Gastroesophageal sphincter (tissue), 4 donors: ENCODE results near the gene RNPEP. TPM values are rescaled to one million over a fixed set of nuclear protein-coding genes. Genes with fewer than 3 reads are reported as not detected.

Source experiments
- ATAC-seq: fragments of 150-250 bp; one replicate; pipeline ENCODE4 v1.9.1; 2016; ENCODE audit warnings: mild to moderate bottlenecking, moderate library complexity
- H3K27ac ChIP-seq, 4 donors: fragments of 200-600 bp; sonication (generic) in 3 of 4; 1 replicate in 3 of 4; 2 replicates in 1 of 4; pipeline ENCODE4 v1.5.1; 2016 to 2019
- H3K27me3 ChIP-seq: fragments of 200-600 bp; sonication (generic); one replicate; pipeline ENCODE4 v1.5.1; 2019
- H3K36me3 ChIP-seq, 2 donors: fragments of 200-600 bp; sonication (generic); one replicate each; pipeline ENCODE4 v1.5.1; 2019; ENCODE audit warnings: control low read depth in 1 of 2
- H3K4me1 ChIP-seq, 3 donors: fragments of 200-600 bp; sonication (generic); 1 replicate in 2 of 3; 2 replicates in 1 of 3; pipeline ENCODE4 v1.5.1; 2016 to 2019; ENCODE audit warnings: control low read depth in 2 of 3
- H3K4me3 ChIP-seq, 2 donors: fragments of 200-600 bp; sonication (generic); one replicate each; pipeline ENCODE4 v1.5.1; 2019; ENCODE audit warnings: mild to moderate bottlenecking in 1 of 2, moderate library complexity in 1 of 2
- H3K9me3 ChIP-seq, 3 donors: fragments of 200-600 bp; sonication (generic); one replicate each; pipeline ENCODE4 v1.5.1; 2017 to 2019; ENCODE audit warnings: control low read depth in 2 of 3
- CTCF ChIP-seq, 4 experiments: fragments of 200-600 bp in 2 of 4; fragments of 450-650 bp in 2 of 4; sonication (generic) in 1 of 4; IDR thresholded peaks; one replicate each; pipeline ENCODE4 v1.5.1; 2017 to 2019; ENCODE audit warnings: antibody characterized with exemption in 4 of 4, mild to moderate bottlenecking in 2 of 4, moderate library complexity in 2 of 4
- EP300 ChIP-seq: sonication (generic); formaldehyde crosslinking; IDR thresholded peaks from one replicate; pipeline ENCODE4 v1.6.1; 2017; ENCODE audit warnings: antibody characterized with exemption, mild to moderate bottlenecking
- POLR2A ChIP-seq, 2 donors: fragments of 450-650 bp; IDR thresholded peaks; one replicate each; pipeline ENCODE4 v1.6.1; 2017; ENCODE audit warnings: antibody characterized with exemption in 2 of 2, mild to moderate bottlenecking in 2 of 2, moderate library complexity in 1 of 2
- POLR2AphosphoS5 ChIP-seq: sonication (generic); formaldehyde crosslinking; IDR thresholded peaks from one replicate; pipeline ENCODE4 v1.6.1; 2017; ENCODE audit warnings: antibody characterized with exemption
- WGBS, 2 donors: methylation state at CpG; one replicate each; pipeline ENCODE4 v1.1.5; 2018; ENCODE audit warnings: low coverage in 1 of 2; 5-methylcytosine and 5-hydroxymethylcytosine counted together
- total RNA-seq, 4 donors: library from RNA; depleted of rRNA; stranded (reverse); fragments of >200 nt; gene quantifications; one replicate each; pipeline ENCODE4 v1.1.0, GENCODE V29; 2016

RNPEP gene
- total RNA-seq, 4 donors from 2014 or later = 23.0 to 40.0 (median 34.7) TPM

- Histone ChIP-seq H3K36me3 (peaks cover 0 to 10% of the 10 kb centered on the region in 2 donors), H3K9me3 (no peaks in the 10 kb centered on the region), H3K27me3 (peaks cover 2% of the 10 kb centered on the region), H3K4me3 (no peak overlapping the region), H3K4me1 (peaks cover 0 to 6% (median 0%) of the 10 kb centered on the region in 3 donors), H3K27ac (no peak overlapping the region)
- ATAC-seq = no peak
- TF ChIP-seq CTCF (IDR thresholded peaks at IDR 0.05) (no peak), POLR2AphosphoS5 (no peak), POLR2A (IDR thresholded peaks at IDR 0.05) (no peak), EP300 (no peak)
- WGBS, 2 donors = 75% methylated on average over 4 of the region's 35 CpGs; no CpG with 5 or more reads in 1 of the 2 donors
Measured at GRCh38 chr1:202012544-202013478, 30.4 kb downstream of the RNPEP start.

GRCh38 chr1:202013603-202014002 is 31.2 kb downstream of the RNPEP start:
- no peaks in the 10 kb centered on the region for H3K9me3 ChIP-seq
- no peak overlapping the region for H3K4me3 ChIP-seq
- peaks cover 8% of the 10 kb centered on the region for H3K27me3 ChIP-seq
- 70 to 100% methylated on average over 2 to 4 of the region's 12 CpGs for WGBS, 2 donors
- no peak overlapping the region for H3K27ac ChIP-seq
- peaks cover 0 to 6% (median 0%) of the 10 kb centered on the region in 3 donors for H3K4me1 ChIP-seq
- TF ChIP-seq POLR2AphosphoS5 = no peak
- TF ChIP-seq POLR2A (IDR thresholded peaks at IDR 0.05) = no peak
- no peak for TF ChIP-seq CTCF (IDR thresholded peaks at IDR 0.05)
- TF ChIP-seq EP300 = no peak
- peaks cover 0 to 7% of the 10 kb centered on the region in 2 donors for H3K36me3 ChIP-seq
- ATAC-seq = no peak

DNA sequence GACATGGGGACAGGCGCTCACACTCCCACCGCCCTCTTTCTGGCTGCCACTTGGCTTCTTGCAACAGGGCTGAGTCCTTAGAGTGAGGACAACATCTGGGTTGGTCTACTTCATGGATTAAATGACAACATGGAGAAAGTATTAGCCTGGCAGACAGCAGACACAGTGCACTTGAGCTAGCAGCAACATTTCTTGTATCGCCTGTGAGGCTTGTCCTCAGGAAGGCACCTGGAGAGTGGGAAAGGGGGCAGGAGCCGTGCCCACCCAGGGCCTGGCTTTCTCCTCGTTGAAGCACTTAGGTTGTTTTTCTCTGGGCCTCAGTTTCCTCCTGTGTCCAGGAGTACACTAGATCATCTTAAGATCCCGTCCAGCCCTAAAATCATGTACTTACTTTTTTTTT is 31.6 kb downstream of the RNPEP start:
- H3K36me3 ChIP-seq = peaks cover 0 to 7% of the 10 kb centered on the region in 2 donors
- no peak for TF ChIP-seq EP300
- TF ChIP-seq POLR2A (IDR thresholded peaks at IDR 0.05) = no peak
- TF ChIP-seq CTCF (IDR thresholded peaks at IDR 0.05) = no peak
- TF ChIP-seq POLR2AphosphoS5 = no peak
- peaks cover 0 to 6% (median 0%) of the 10 kb centered on the region in 3 donors for H3K4me1 ChIP-seq
- no peaks in the 10 kb centered on the region for H3K9me3 ChIP-seq
- H3K27ac ChIP-seq = no peak overlapping the region
- peaks cover 8% of the 10 kb centered on the region for H3K27me3 ChIP-seq
- 97% methylated on average over 4 to 6 of the region's 6 CpGs for WGBS, 2 donors
- no peak overlapping the region for H3K4me3 ChIP-seq
- no peak for ATAC-seq

- WGBS, 2 donors = 80 to 83% methylated on average over 2 of the region's 17 CpGs
- ATAC-seq = no peak
- peaks cover 8% of the 10 kb centered on the region for H3K27me3 ChIP-seq
- H3K9me3 ChIP-seq = no peaks in the 10 kb centered on the region
- no peaks in the 10 kb centered on the region for H3K4me1 ChIP-seq
- TF ChIP-seq POLR2A (IDR thresholded peaks at IDR 0.05) (no peak), EP300 (no peak), CTCF (IDR thresholded peaks at IDR 0.05) (no peak), POLR2AphosphoS5 (no peak)
- H3K4me3 ChIP-seq = no peak overlapping the region
- peaks cover 0 to 7% of the 10 kb centered on the region in 2 donors for H3K36me3 ChIP-seq
- H3K27ac ChIP-seq = no peak overlapping the region
Measured at GRCh38 chr1:202014915-202015661, 32.6 kb downstream of the RNPEP start.
